WERI-Rb-1 (cell line): ENCODE results near the gene WIPF3.
A peak's percentile ranks its signal among the peaks of the same experiment; 100 is the strongest.
"Not testable (repeated sequence)": the region's sequence is repeated elsewhere in the genome, so short reads cannot be mapped to it uniquely, and the experiment has no call there.

Experiments
- DNase-seq: peaks from one replicate; pipeline ENCODE4 v3.0.0-alpha.2; 2020
- H3K27ac ChIP-seq: fragments of 250-450 bp; sonication (Bioruptor Pico); 2 replicates; pipeline ENCODE4 v1.5.1; 2020; ENCODE audit warnings: mild to moderate bottlenecking, moderate library complexity
- H3K27me3 ChIP-seq: fragments of 250-450 bp; sonication (Bioruptor Pico); 2 replicates; pipeline ENCODE4 v1.5.1; 2021; ENCODE audit warnings: mild to moderate bottlenecking, low read depth, moderate library complexity; ENCODE audit not compliant: insufficient read depth, severe bottlenecking
- H3K36me3 ChIP-seq: fragments of 250-450 bp; sonication (Bioruptor Pico); 2 replicates; pipeline ENCODE4 v1.5.1; 2020; ENCODE audit warnings: mild to moderate bottlenecking, moderate library complexity
- H3K4me3 ChIP-seq: 2 replicates; pipeline ENCODE4 v1.5.1; 2011; ENCODE audit warnings: low read depth, mild to moderate bottlenecking, control low read depth, low read length
- H3K9me3 ChIP-seq: fragments of 250-450 bp; sonication (Bioruptor Pico); 2 replicates; pipeline ENCODE4 v1.5.1; 2021; ENCODE audit warnings: mild to moderate bottlenecking, moderate library complexity; ENCODE audit not compliant: severe bottlenecking
- CTCF ChIP-seq: IDR thresholded peaks from 2 replicates; pipeline ENCODE4 v1.5.1; 2011; ENCODE audit warnings: low read depth, mild to moderate bottlenecking, control low read depth, inconsistent platforms, low read length

WIPF3 gene

GRCh38 chr7:29957521-29958310, 151.4 kb downstream of the WIPF3 start:
- DNase-seq, result peak; percentile 62
- Histone ChIP-seq H3K9me3 (no peaks in the 10 kb centered on the region), H3K4me3 (no peak overlapping the region), H3K36me3 (peaks cover 12% of the 10 kb centered on the region), H3K27ac (peak overlapping the region; percentile 5), H3K27me3 (no peaks in the 10 kb centered on the region)
- TF ChIP-seq CTCF, result no peak

DNA sequence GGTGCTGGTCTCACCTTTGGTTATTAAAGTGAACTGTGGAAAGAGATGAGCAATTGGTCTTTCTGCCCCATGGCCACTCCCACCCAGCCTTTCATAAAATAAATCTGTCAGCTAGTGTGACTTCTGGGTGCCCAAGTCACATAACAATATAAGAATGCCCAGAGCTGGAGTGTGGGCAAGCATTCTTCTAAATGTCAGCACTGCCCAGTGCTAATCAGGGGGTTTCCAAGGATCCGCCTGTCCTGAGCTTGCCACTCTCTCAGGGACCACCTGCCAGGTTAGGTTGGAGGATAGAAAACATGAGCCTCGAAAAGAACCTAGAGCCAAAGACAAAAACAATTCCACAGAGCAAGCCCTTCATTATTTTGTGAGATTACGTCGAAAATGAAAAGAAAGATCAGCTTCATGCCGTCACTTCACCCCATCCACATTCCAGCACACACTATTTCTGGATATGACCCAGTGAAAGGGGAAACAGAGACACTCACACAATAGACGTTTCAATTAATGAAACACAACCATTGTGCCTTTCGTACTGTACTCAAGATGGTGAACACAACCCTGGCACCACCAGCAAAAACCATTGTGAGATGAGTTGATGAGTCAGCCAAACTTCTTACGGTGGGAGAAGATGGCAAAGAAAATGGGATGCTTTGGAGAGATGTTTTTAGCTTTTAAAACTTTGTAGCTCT, 152.5 kb downstream of the WIPF3 start:
- Histone ChIP-seq H3K27ac (peak overlapping the region; percentile 1), H3K4me3 (no peak overlapping the region), H3K36me3 (peaks cover 12% of the 10 kb centered on the region), H3K27me3 (no peaks in the 10 kb centered on the region), H3K9me3 (no peaks in the 10 kb centered on the region)
- TF ChIP-seq CTCF, result no peak
- DNase-seq, result no peak

DNA sequence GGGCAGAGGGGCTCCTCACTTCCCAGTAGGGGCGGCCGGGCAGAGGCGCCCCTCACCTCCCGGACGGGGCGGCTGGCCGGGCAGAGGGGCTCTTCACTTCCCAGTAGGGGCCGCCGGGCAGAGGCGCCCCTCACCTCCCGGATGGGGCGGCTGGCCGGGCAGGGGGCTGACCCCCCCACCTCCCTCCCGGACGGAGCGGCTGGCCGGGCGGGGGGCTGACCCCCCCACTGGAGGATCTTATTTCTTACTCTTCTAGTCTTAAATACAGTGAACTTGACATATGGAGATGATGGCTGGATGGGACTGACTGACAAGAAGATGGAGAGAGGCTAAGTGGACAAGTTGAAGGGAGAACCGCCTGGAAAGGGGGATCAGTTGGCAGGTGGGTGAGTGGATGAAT, 155.3 kb downstream of the WIPF3 start:
- not testable (repeated sequence) for H3K36me3 ChIP-seq, DNase-seq, H3K27me3 ChIP-seq, H3K4me3 ChIP-seq, H3K9me3 ChIP-seq, H3K27ac ChIP-seq

- Histone ChIP-seq H3K36me3 (peaks cover 7% of the 10 kb centered on the region), H3K27ac (no peak overlapping the region), H3K9me3 (no peaks in the 10 kb centered on the region), H3K27me3 (no peaks in the 10 kb centered on the region), H3K4me3 (no peak overlapping the region)
- TF ChIP-seq CTCF, result no peak
- no peak for DNase-seq
These were observed 155.7 kb downstream of the WIPF3 start for GRCh38 chr7:29962035-29962434.

GRCh38 chr7:29965030-29965429, 158.7 kb downstream of the WIPF3 start:
- Histone ChIP-seq H3K27me3 (no peaks in the 10 kb centered on the region), H3K36me3 (peaks cover 21% of the 10 kb centered on the region), H3K9me3 (no peaks in the 10 kb centered on the region), H3K4me3 (no peak overlapping the region), H3K27ac (no peak overlapping the region)
- DNase-seq, result no peak
- TF ChIP-seq CTCF, result no peak
